GM12864 (cell line): ENCODE results near the gene CLN6.
"Not testable (repeated sequence)": the region's sequence is repeated elsewhere in the genome, so short reads cannot be mapped to it uniquely, and the experiment has no call there.

ENCODE experiments used
- DNase-seq: peaks from one replicate; pipeline ENCODE4 v3.0.0-alpha.2; 2011; ENCODE audit warnings: low read depth
- H3K4me3 ChIP-seq: 2 replicates; pipeline ENCODE4 v1.5.1; 2011; ENCODE audit warnings: mild to moderate bottlenecking, low read depth, low read length, control low read depth
- CTCF ChIP-seq: IDR thresholded peaks from 2 replicates; pipeline ENCODE4 v1.5.1; 2011; ENCODE audit warnings: low read depth, mild to moderate bottlenecking, moderate library complexity, low read length, control low read depth, inconsistent platforms; ENCODE audit errors: missing control alignments

The CLN6 gene

GRCh38 chr15:68173119-68173518, 56.4 kb downstream of the CLN6 start:
- no peak for DNase-seq
- TF ChIP-seq CTCF: no peak
- no peak overlapping the region for H3K4me3 ChIP-seq

- not testable (repeated sequence) for H3K4me3 ChIP-seq, DNase-seq
These were observed 57.5 kb downstream of the CLN6 start for GRCh38 chr15:68172037-68172436.

- DNase-seq: no peak
- TF ChIP-seq CTCF: no peak
- no peak overlapping the region for H3K4me3 ChIP-seq
These were observed 62.7 kb downstream of the CLN6 start for GRCh38 chr15:68166847-68167246.

- DNase-seq: no peak
- no peak overlapping the region for H3K4me3 ChIP-seq
- no peak for TF ChIP-seq CTCF
These were observed 66.3 kb downstream of the CLN6 start for GRCh38 chr15:68163191-68163590.

GRCh38 chr15:68158046-68158628, 71.4 kb downstream of the CLN6 start:
- TF ChIP-seq CTCF: no peak
- H3K4me3 ChIP-seq: no peak overlapping the region
- no peak for DNase-seq

GRCh38 chr15:68157074-68157473, 72.5 kb downstream of the CLN6 start:
- no peak for DNase-seq
- no peak for TF ChIP-seq CTCF
- no peak overlapping the region for H3K4me3 ChIP-seq
